NCI-H2196 (cell line): ENCODE results near the gene ACSF2.
"Not testable (repeated sequence)": the region's sequence is repeated elsewhere in the genome, so short reads cannot be mapped to it uniquely, and the experiment has no call there.

ENCODE experiments used
- DNase-seq: peaks from one replicate; lab custom pipeline; 2025; ENCODE audit not compliant: unreplicated experiment; lab: John Stamatoyannopoulos, UW

The ACSF2 gene

GRCh38 chr17:50462446-50462845 lies 36.4 kb downstream of the ACSF2 start:
- DNase-seq = no peak

DNA sequence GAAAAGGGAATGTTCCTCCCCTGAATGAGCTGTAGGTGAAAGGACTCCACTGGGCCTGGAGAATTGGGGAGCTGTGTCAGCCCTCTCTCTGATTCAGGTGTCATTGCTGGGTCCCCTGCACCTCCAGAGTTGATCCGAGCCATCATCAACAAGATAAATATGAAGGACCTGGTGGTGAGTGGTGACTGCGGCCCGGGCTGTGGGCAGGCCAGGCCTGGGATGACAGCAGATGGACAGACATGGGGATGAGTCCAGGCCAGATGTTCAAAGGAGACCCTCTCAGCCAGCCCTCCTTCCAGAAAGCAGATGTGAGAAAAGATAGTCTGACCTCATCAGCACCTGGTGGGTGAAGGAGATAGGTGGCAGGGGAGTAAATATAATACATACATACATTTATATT lies 38.1 kb downstream of the ACSF2 start:
- no peak for DNase-seq

GRCh38 chr17:50464736-50465135 lies 38.7 kb downstream of the ACSF2 start:
- DNase-seq = no peak

GRCh38 chr17:50465171-50465570 lies 39.2 kb downstream of the ACSF2 start:
- DNase-seq = no peak

DNA sequence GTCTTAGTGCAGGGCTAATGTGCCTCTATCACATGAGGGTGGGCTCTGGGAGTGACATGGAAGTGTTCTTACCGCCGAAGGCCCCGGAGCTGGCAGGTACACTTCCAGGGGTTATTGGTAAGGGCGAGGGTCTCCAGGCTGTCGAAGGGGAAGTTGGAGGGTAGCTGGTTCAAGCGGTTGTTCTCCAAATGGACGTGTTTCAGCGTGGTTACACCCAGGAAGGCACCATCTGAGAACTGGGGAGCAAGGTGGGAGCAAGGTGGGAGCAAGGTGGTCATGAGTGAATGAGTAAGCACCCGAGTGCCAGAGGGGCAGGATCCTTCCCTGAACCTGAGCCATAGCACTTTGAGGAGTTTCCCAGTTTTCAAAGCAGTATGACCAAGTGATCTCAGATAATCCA lies 39.6 kb downstream of the ACSF2 start:
- no peak for DNase-seq

DNA sequence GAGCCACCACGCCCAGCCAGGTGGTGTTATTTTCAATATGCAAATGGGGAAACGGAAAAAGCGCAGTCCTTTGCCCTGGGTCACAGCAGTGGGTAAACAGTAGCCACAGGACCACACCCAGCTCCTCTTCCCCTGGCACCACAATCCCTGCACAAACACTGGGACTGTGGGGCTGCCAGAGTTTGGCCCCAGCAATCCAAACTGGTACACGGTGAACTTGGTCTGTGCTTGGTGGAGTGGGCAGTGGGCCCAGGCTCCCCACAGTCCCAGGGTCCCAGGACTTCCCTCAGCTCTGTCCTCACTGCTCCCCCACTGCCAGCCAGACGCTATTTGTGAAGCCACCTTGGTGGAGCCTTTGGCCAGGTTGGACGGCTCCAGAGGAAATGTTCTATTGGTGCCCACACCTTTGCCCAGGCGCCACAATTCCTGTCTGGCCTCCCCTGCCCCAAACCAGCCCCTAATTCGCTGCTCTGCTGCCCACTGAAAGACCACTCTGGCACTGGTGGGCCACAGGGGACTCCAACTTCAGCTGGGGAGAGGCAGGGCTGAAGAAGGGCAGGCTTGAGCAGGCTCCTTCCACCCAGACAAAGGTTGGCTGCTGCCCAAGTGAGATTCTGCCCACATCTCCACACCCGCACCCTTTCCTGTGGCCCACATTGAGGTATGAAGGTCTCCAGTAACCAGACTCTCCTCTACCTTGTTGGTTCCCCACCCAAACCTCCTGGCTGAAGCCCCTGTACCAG lies 40.5 kb downstream of the ACSF2 start:
- no peak for DNase-seq

- no peak for DNase-seq
Measured at GRCh38 chr17:50467114-50467854, 41.3 kb downstream of the ACSF2 start.

DNA sequence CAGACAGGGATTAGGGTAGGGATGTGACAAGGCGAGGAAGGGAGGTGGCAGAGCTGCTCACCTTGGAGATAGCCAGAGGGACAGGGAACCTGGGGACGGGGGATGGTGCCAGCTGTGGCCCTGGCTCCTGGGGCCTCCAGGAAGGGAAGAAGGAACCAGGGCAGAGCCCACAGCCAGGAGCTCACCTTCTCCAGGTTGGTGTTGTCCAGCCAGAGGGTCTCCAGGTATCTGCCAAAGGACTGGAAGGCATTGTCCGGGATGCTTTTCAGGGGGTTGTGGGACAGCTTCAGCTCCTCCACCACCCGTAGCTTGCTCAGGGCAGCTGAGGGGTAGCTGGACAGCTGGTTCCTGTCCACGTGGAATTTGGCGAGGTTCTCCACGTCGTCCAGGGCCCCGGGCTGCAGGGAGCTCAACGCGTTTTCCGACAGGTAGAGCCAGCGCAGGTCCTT lies 41.9 kb downstream of the ACSF2 start:
- no peak for DNase-seq

DNA sequence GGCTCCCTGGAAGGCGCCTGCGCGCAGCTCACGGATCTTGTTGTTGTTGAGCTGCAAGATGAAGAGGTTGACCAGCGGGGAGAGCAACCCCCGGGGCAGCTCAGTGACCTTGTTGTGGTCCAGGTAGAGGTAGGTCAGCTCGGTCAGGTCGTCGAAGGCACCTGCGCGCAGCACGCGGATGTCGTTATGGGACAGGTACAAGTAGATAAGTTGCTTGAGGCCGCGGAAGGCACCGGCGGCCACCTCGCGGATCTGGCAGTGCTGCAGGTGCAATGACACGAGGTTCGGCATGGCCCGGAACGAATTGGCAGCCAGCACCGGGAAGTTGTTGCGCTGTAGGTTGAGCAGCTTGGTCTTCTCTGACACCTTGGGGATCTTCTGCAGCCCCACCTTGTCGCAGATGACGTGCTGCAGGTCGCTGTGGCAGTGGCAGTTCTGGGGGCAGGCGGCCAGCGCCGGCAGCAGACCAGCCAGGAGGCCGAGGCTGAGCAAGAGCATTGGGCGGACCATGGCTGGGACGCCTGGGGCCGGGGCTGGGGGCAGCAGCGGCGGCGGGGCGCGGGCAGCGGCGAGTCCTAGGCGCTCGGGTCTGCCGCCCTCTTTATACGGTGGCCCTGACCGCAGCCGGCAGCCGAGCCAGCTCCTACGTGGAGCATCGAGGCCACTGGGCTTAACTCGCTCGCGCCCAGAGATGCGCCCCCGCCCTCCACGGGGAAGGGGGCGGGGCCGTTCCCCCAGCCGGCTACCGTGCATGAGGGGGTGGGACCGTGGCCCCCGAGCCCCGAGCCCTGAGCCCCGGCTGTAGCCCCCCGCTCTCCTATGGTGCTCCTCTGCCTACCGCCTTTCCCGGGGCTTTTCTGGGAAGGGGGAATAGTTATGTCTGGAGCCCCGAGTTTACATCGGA lies 42.5 kb downstream of the ACSF2 start, which contains the start of gene CHAD:
Gene CHAD, minus strand, starts transcription at position 577 of the 904 bp plus-strand sequence. Its CDS starts 67 bp downstream, at position 510.
- DNase-seq = no peak

- no peak for DNase-seq
Measured at GRCh38 chr17:50469208-50469605, 43.2 kb downstream of the ACSF2 start.

GRCh38 chr17:50469671-50470305 lies 43.8 kb downstream of the ACSF2 start:
- no peak for DNase-seq

DNA sequence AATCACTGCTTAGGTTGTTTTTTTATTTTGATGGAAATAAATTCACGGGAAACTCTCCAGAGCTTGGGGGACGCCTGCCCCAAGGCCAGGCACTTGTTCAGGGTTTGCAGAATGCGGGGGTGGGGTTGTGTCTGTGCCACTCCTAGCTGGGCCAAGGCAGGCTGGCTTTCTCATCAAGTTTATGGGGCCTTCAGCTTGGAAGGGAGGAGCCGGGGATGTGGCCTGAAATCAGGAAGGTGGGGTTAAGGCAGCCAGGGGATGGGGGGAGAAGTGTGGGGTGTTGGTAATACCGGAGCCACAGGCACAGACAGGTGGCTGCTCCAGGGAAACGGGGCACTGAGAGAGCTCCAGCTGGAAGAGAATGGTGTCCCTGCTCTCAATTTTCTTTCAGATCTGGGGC lies 44.4 kb downstream of the ACSF2 start:
- DNase-seq = peak; percentile 18

- DNase-seq = peak; percentile 15
Measured at GRCh38 chr17:50471009-50471905, 45.2 kb downstream of the ACSF2 start.

- DNase-seq = no peak
Measured at GRCh38 chr17:50472286-50472685, 46.3 kb downstream of the ACSF2 start.

DNA sequence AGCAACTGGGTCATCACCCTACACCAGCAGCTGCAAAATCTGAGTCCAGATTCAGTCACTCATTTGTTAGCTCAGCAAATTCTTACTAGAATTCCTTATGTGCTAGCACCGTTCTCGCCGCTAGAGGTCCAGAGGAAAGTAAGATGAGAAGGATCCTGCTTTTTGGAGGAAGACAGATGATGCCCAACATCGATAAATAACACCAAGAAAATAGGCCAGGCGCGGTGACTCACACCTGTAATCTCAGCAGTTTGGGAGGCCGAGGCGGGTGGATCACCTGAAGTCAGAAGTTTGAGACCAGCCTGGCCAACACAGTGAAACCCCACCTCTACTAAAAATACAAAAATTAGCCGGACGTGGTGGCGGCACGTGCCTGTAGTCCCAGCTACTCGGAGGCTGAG lies 46.7 kb downstream of the ACSF2 start:
- DNase-seq = not testable (repeated sequence)

GRCh38 chr17:50473901-50474300 lies 47.9 kb downstream of the ACSF2 start:
- no peak for DNase-seq

DNA sequence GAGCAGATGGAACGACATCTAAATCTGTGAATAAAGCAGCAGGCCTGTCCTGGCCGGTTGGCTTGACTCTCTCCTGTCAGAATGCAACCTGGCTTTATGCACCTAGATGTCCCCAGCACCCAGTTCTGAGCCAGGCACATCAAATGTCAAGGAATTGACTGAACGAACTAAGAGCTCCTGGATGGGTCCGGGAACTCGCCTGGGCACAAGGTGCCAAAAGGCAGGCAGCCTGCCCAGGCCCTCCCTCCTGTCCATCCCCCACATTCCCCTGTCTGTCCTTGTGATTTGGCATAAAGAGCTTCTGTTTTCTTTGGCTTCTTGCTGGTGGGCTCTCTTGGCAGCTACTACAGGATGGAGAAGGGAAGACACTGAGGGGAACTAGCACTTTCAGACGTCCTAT lies 48.5 kb downstream of the ACSF2 start:
- no peak for DNase-seq

- DNase-seq = no peak
Measured at GRCh38 chr17:50475362-50475761, 49.3 kb downstream of the ACSF2 start.

DNA sequence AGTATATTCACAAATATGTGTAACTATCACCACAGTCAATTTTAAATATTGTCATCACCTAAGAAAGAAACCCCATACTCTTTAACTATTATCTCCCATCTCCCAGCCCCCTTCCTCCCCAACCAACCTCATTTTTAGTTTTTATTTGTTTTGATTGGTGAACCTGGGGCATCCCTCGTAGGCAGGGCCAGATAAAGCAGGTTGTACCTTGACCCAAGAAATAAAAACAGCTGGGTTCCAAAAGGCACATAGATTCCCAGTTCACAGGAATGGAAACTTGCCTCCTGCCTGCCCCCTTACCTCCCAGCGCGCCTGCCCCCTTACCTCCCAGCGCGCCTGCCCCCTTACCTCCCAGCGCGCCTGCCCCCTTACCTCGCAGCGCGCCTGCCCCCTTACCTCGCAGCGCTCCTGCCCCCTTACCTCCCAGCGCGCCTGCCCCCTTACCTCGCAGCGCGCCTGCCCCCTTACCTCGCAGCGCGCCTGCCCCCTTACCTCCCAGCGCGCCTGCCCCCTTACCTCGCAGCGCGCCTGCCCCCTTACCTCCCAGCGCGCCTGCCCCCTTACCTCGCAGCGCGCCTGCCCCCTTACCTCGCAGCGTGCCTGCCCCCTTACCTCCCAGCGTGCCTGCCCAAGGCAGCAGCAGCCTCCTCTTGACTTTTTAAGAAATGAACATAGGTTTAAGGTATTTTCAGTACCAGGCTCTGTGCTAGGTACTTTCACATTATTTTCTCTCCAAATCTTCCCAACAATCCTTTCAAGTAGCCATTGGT lies 49.9 kb downstream of the ACSF2 start:
- not testable (repeated sequence) for DNase-seq
